Left lung (tissue), 10 donors: Measurements from ENCODE around the gene HDAC4. TPM values are rescaled to one million over a fixed set of nuclear protein-coding genes. Genes with fewer than 3 reads are reported as not detected.

Source experiments
- ATAC-seq: fragments of 200-7000 bp; cut with Tn5 transposase; one replicate; pipeline ENCODE4 v1.9.1; 2020; ENCODE audit warnings: moderate library complexity
- DNase-seq, 4 donors: peaks; one replicate each; pipeline ENCODE4 v3.0.0-alpha.2; 2013 to 2020
- H3K27ac ChIP-seq, 2 donors: fragments of 200-600 bp; sonication (generic) in 1 of 2; one replicate each; pipeline versions ENCODE4 v1.5.0 to v1.8.0; 2020 to 2021
- H3K27me3 ChIP-seq, 2 donors: fragments of 200-600 bp; sonication (generic) in 1 of 2; one replicate each; pipeline versions ENCODE4 v1.5.0 to v1.8.0; 2020 to 2021
- H3K36me3 ChIP-seq, 2 donors: fragments of 200-600 bp; sonication (generic) in 1 of 2; one replicate each; pipeline versions ENCODE4 v1.5.0 to v1.8.0; 2020 to 2021
- H3K4me1 ChIP-seq, 2 donors: fragments of 200-600 bp; one replicate each; pipeline ENCODE4 v1.8.0; 2021
- H3K4me3 ChIP-seq, 2 donors: fragments of 200-600 bp; sonication (generic) in 1 of 2; one replicate each; pipeline versions ENCODE4 v1.5.0 to v1.8.0; 2020 to 2021; ENCODE audit warnings: mild to moderate bottlenecking in 1 of 2
- H3K9me3 ChIP-seq, 2 donors: fragments of 200-600 bp; sonication (generic) in 1 of 2; one replicate each; pipeline versions ENCODE4 v1.5.0 to v1.8.0; 2020 to 2021
- CTCF ChIP-seq, 2 donors: fragments of 200-600 bp; sonication (generic) in 1 of 2; IDR thresholded peaks; one replicate each; pipeline versions ENCODE4 v1.5.0 to v1.8.0; 2021; ENCODE audit warnings: antibody characterized with exemption in 2 of 2
- intact Hi-C, 2 donors: fragments of 100-400 bp; cut with DNase I; formaldehyde crosslinking; loops; one replicate each; pipeline versions ENCODE4 v1.11.2 to v1.14.2; 2022
- polyA plus RNA-seq, 6 donors: library from polyadenylated mRNA; unstranded; fragments of 120-200 nt; gene quantifications; one replicate each; pipeline ENCODE4 v1.2.1, GENCODE V29; 2013; ENCODE audit not compliant: insufficient read length in 6 of 6
- total RNA-seq, 2 donors: library from RNA; stranded (reverse); fragmentation: NEBNext Ultra II Directional; extraction: Animal tissue kit (Norgen Biotek cat#: 25700); gene quantifications; one replicate each; pipeline ENCODE4 v1.2.1, GENCODE V29; 2021
- donor health status: DM: no; HTN: yes; CAD: no.
- donor health status: DM: no; HTN: no; CAD: no.

HDAC4 gene
- total and polyA plus RNA-seq, 8 donors, result 9.9 to 36.8 (median 12.8) TPM

- peak; percentile 77 for ATAC-seq
- H3K4me3 ChIP-seq, result no peak overlapping the region
Observed at GRCh38 chr2:239268082-239268481, 132.7 kb downstream of the HDAC4 start.

GRCh38 chr2:239267288-239267951, 133.4 kb downstream of the HDAC4 start:
- Histone ChIP-seq H3K27ac (peak overlapping the region; percentile 90 to 95), H3K4me1 (peaks cover 49 to 79% of the 10 kb centered on the region in 2 donors), H3K4me3 (peak overlapping the region; percentile 5 to 30), H3K36me3 (no peaks in the 10 kb centered on the region), H3K27me3 (no peaks in the 10 kb centered on the region), H3K9me3 (no peaks in the 10 kb centered on the region)
- peak; percentile 85 for ATAC-seq
- TF ChIP-seq CTCF (IDR thresholded peaks at IDR 0.05), result peak in 1 of 2 donors; percentile 22
- intact Hi-C loops, result no loop called here
- DNase-seq, result peak in 2 of 4 donors; percentile 76 to 89

More at GRCh38 chr2:239268082-239268481, 132.7 kb downstream of the HDAC4 start:
- H3K9me3 ChIP-seq, result no peaks in the 10 kb centered on the region
- intact Hi-C loops, result no loop called here
- no peak for TF ChIP-seq CTCF (IDR thresholded peaks at IDR 0.05)
- H3K4me1 ChIP-seq, result peaks cover 49 to 83% of the 10 kb centered on the region in 2 donors
- no peaks in the 10 kb centered on the region for H3K36me3 ChIP-seq
- H3K27ac ChIP-seq, result peak overlapping the region; percentile 90 to 95
- no peaks in the 10 kb centered on the region for H3K27me3 ChIP-seq
- DNase-seq, result no peak

- TF ChIP-seq CTCF (IDR thresholded peaks at IDR 0.05), result no peak
- ATAC-seq (no peak), DNase-seq (no peak)
- Histone ChIP-seq H3K4me1 (peaks cover 49 to 81% of the 10 kb centered on the region in 2 donors), H3K9me3 (no peaks in the 10 kb centered on the region), H3K4me3 (peak overlapping the region; percentile 5 to 30), H3K27ac (peak overlapping the region; percentile 90 to 95), H3K27me3 (no peaks in the 10 kb centered on the region), H3K36me3 (no peaks in the 10 kb centered on the region)
- intact Hi-C loops, result no loop called here
Observed at GRCh38 chr2:239266779-239267287, 134.0 kb downstream of the HDAC4 start.

GRCh38 chr2:239266434-239266766, 134.4 kb downstream of the HDAC4 start:
- H3K4me3 ChIP-seq, result peak overlapping the region in 1 of 2 donors; percentile 30
- intact Hi-C loops, result no loop called here

More at GRCh38 chr2:239266434-239266766, 134.4 kb downstream of the HDAC4 start:
- TF ChIP-seq CTCF (IDR thresholded peaks at IDR 0.05), result no peak
- no peak for DNase-seq
- no peaks in the 10 kb centered on the region for H3K27me3 ChIP-seq
- ATAC-seq, result no peak
- no peaks in the 10 kb centered on the region for H3K9me3 ChIP-seq
- H3K27ac ChIP-seq, result peak overlapping the region; percentile 90 to 95
- H3K4me1 ChIP-seq, result peaks cover 49 to 85% of the 10 kb centered on the region in 2 donors
- H3K36me3 ChIP-seq, result no peaks in the 10 kb centered on the region
